Ovary (tissue), 3 donors: ENCODE measurements around the gene BTBD19.
"Not testable (repeated sequence)": the region's sequence is repeated elsewhere in the genome, so short reads cannot be mapped to it uniquely, and the experiment has no call there.

Experiments
- EP300 ChIP-seq: sonication (generic); formaldehyde crosslinking; IDR thresholded peaks from one replicate; pipeline ENCODE4 v1.6.1; 2017; ENCODE audit warnings: antibody characterized with exemption
- POLR2A ChIP-seq: fragments of 450-650 bp; IDR thresholded peaks from one replicate; pipeline ENCODE4 v1.6.1; 2017; ENCODE audit warnings: antibody characterized with exemption, mild to moderate bottlenecking, moderate library complexity
- TF ChIP-seq, protein P1 (sequence below), 3 donors: fragments of 450-650 bp in 2 of 3; fragments of 200-600 bp in 1 of 3; IDR thresholded peaks; one replicate each; pipeline versions ENCODE4 v1.5.1 to v1.8.0; 2016 to 2022; ENCODE audit warnings: antibody characterized with exemption in 3 of 3, mild to moderate bottlenecking in 1 of 3
- donor health status: DM: no; HTN: no; CAD: no.

DNA sequence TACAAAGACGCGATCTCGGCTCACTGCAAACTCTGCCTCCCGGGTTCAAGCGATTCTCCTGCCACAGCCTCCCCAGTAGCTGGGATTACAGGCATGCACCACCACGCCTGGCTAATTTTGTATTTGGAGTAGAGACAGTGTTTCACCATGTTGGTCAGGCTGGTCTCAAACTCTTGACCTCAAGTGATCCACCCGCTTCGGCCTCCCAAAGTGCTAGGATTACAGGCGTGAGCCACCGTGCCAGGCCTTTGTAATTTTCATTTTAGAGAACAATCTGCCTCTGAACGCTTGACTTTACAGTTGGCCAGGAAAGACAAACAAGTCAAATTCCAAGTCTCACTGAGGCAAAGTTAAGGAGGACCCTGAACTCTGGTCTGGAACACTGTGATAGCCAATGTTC lies 30.0 kb downstream of the BTBD19 start:
- TF ChIP-seq EP300, POLR2A: not testable (repeated sequence)
- TF ChIP-seq, protein P1, sequence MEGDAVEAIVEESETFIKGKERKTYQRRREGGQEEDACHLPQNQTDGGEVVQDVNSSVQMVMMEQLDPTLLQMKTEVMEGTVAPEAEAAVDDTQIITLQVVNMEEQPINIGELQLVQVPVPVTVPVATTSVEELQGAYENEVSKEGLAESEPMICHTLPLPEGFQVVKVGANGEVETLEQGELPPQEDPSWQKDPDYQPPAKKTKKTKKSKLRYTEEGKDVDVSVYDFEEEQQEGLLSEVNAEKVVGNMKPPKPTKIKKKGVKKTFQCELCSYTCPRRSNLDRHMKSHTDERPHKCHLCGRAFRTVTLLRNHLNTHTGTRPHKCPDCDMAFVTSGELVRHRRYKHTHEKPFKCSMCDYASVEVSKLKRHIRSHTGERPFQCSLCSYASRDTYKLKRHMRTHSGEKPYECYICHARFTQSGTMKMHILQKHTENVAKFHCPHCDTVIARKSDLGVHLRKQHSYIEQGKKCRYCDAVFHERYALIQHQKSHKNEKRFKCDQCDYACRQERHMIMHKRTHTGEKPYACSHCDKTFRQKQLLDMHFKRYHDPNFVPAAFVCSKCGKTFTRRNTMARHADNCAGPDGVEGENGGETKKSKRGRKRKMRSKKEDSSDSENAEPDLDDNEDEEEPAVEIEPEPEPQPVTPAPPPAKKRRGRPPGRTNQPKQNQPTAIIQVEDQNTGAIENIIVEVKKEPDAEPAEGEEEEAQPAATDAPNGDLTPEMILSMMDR (IDR thresholded peaks at IDR 0.05) = not testable (repeated sequence)
